IMR-90 (cell line): Measurements from ENCODE around the gene CDH7. TPM values are rescaled to one million over a fixed set of nuclear protein-coding genes. Genes with fewer than 3 reads are reported as not detected.

Source experiments
- ATAC-seq: fragments of 200-7000 bp; cut with Tn5 transposase; 2 replicates; pipeline ENCODE4 v1.9.1; 2020; ENCODE audit warnings: low read depth, mild to moderate bottlenecking, moderate library complexity
- BruUV-seq: library from RNA; stranded (reverse); fragments of 400-500 nt; replicated peaks from 2 replicates; lab custom pipeline; 2021; lab: Mats Ljungman, UMichigan
- CTCF ChIA-PET: fragments of 300-600 bp; formaldehyde crosslinking; extraction: SDS; loops from one replicate; lab custom pipeline; 2021; ENCODE audit warnings: antibody characterized with exemption; lab: Yijun Ruan, JAX
- POLR2A ChIA-PET: fragments of 300-600 bp; sonication (Branson Sonifier 250); formaldehyde crosslinking; loops from one replicate; lab custom pipeline; 2022; ENCODE audit warnings: antibody characterized with exemption; ENCODE audit not compliant: unreplicated experiment; lab: Charles Lee
- DNase-seq: peaks from one replicate; pipeline ENCODE4 v3.0.0; 2013
- H2AFZ ChIP-seq: replicated peaks from 2 replicates; pipeline ENCODE3; 2013; ENCODE audit warnings: low read length, mild to moderate bottlenecking; ENCODE audit not compliant: poor library complexity
- H2AK5ac ChIP-seq: 2 replicates; pipeline ENCODE4 v1.6.1; 2013; ENCODE audit warnings: low read depth, low read length, inconsistent platforms
- H2AK9ac ChIP-seq: replicated peaks from 2 replicates; pipeline ENCODE3; 2013; ENCODE audit warnings: mild to moderate bottlenecking, low read depth, low read length, moderate library complexity; ENCODE audit not compliant: poor library complexity
- H2BK120ac ChIP-seq: 2 replicates; pipeline ENCODE4 v1.6.1; 2013; ENCODE audit warnings: low read depth, low read length, inconsistent platforms
- H2BK15ac ChIP-seq: 3 replicates; pipeline ENCODE4 v1.6.1; 2013; ENCODE audit warnings: low read depth, low read length, inconsistent platforms
- H2BK20ac ChIP-seq: 2 replicates; pipeline ENCODE4 v1.6.1; 2013; ENCODE audit warnings: low read depth, mild to moderate bottlenecking, inconsistent platforms, low read length, moderate library complexity
- H2BK5ac ChIP-seq: 2 replicates; pipeline ENCODE4 v1.6.1; 2013; ENCODE audit warnings: mild to moderate bottlenecking, low read depth, low read length, inconsistent platforms; ENCODE audit not compliant: poor library complexity, severe bottlenecking
- H3K14ac ChIP-seq: replicated peaks from 2 replicates; pipeline ENCODE4 v1.6.1; 2013; ENCODE audit warnings: low read depth, low read length, inconsistent platforms
- H3K18ac ChIP-seq: 2 replicates; pipeline ENCODE4 v1.6.1; 2013; ENCODE audit warnings: low read depth, low read length, control low read depth
- H3K23ac ChIP-seq: 2 replicates; pipeline ENCODE4 v1.6.1; 2013; ENCODE audit warnings: low read depth, low read length, inconsistent platforms
- H3K27ac ChIP-seq: 2 replicates; pipeline ENCODE4 v1.5.1; 2013; ENCODE audit warnings: mild to moderate bottlenecking, control low read depth, low read length; ENCODE audit not compliant: insufficient read depth
- H3K27me3 ChIP-seq: 2 replicates; pipeline ENCODE4 v1.6.1; 2013; ENCODE audit warnings: low read length; ENCODE audit not compliant: control insufficient read depth, insufficient read depth
- H3K36me3 ChIP-seq: 2 replicates; pipeline ENCODE4 v1.6.1; 2013; ENCODE audit warnings: low read length, mixed read lengths; ENCODE audit not compliant: control insufficient read depth, insufficient read depth
- H3K4ac ChIP-seq: 2 replicates; pipeline ENCODE4 v1.6.1; 2013; ENCODE audit warnings: low read depth, low read length, inconsistent platforms
- H3K4me1 ChIP-seq: 2 replicates; pipeline ENCODE4 v1.6.1; 2013; ENCODE audit warnings: low read length, mixed read lengths; ENCODE audit not compliant: control insufficient read depth, insufficient read depth
- H3K4me2 ChIP-seq: 2 replicates; pipeline ENCODE4 v1.6.1; 2013; ENCODE audit warnings: low read depth, mild to moderate bottlenecking, control low read depth, low read length, moderate library complexity
- H3K4me3 ChIP-seq: 2 replicates; pipeline ENCODE4 v1.5.1; 2013; ENCODE audit warnings: low read depth, mild to moderate bottlenecking, control low read depth, low read length, moderate library complexity; ENCODE audit not compliant: insufficient read depth
- H3K56ac ChIP-seq: 2 replicates; pipeline ENCODE4 v1.6.1; 2013; ENCODE audit warnings: low read length, inconsistent platforms; ENCODE audit not compliant: insufficient read depth; ENCODE audit errors: extremely low read depth
- H3K79me1 ChIP-seq, 2 experiments: 2 replicates each; pipeline ENCODE4 v1.6.1; 2013; ENCODE audit warnings: low read length in 2 of 2, inconsistent platforms in 1 of 2, low read depth in 1 of 2
- H3K9ac ChIP-seq: 2 replicates; pipeline ENCODE4 v1.6.1; 2013; ENCODE audit warnings: low read depth, low read length, control low read depth
- H3K9me1 ChIP-seq: 2 replicates; pipeline ENCODE4 v1.6.1; 2013; ENCODE audit warnings: low read length, inconsistent platforms; ENCODE audit not compliant: insufficient read depth
- H3K9me3 ChIP-seq: 2 replicates; pipeline ENCODE4 v1.6.1; 2013; ENCODE audit warnings: low read length; ENCODE audit not compliant: control insufficient read depth, insufficient read depth
- H4K20me1 ChIP-seq: 2 replicates; pipeline ENCODE4 v1.6.1; 2013; ENCODE audit warnings: low read length, inconsistent platforms; ENCODE audit not compliant: insufficient read depth
- H4K5ac ChIP-seq: 2 replicates; pipeline ENCODE4 v1.6.1; 2013; ENCODE audit warnings: mild to moderate bottlenecking, low read depth, low read length, control low read depth
- H4K8ac ChIP-seq, 2 experiments: 2 replicates each; pipeline ENCODE4 v1.6.1; 2013; ENCODE audit warnings: low read depth in 2 of 2, low read length in 2 of 2, control low read depth in 1 of 2, inconsistent platforms in 1 of 2
- H4K91ac ChIP-seq: 2 replicates; pipeline ENCODE4 v1.6.1; 2013; ENCODE audit warnings: low read depth, low read length, inconsistent platforms; ENCODE audit not compliant: insufficient read depth
- BHLHE40 ChIP-seq: fragments of 150-350 bp; IDR thresholded peaks from 2 replicates; pipeline ENCODE4 v1.6.1; 2016; ENCODE audit warnings: mild to moderate bottlenecking, low read depth, low read length
- CEBPB ChIP-seq: IDR thresholded peaks from 2 replicates; pipeline ENCODE4 v1.6.1; 2012; ENCODE audit warnings: low read depth, low read length, improper control_type of control experiment
- CHD1 ChIP-seq: IDR thresholded peaks from 2 replicates; pipeline ENCODE4 v1.6.1; 2012; ENCODE audit warnings: low read depth, low read length, improper control_type of control experiment
- ELK1 ChIP-seq: fragments of 150-350 bp; IDR thresholded peaks from 2 replicates; pipeline ENCODE4 v1.6.1; 2016; ENCODE audit warnings: low read depth, mild to moderate bottlenecking, low read length, moderate library complexity, borderline replicate concordance
- FOS ChIP-seq: fragments of 150-350 bp; IDR thresholded peaks from 2 replicates; pipeline ENCODE4 v1.6.1; 2016; ENCODE audit warnings: low read depth, low read length
- MAFK ChIP-seq: IDR thresholded peaks from 2 replicates; pipeline ENCODE4 v1.6.1; 2012; ENCODE audit warnings: low read depth, low read length, improper control_type of control experiment
- MAZ ChIP-seq: IDR thresholded peaks from 2 replicates; pipeline ENCODE4 v1.6.1; 2012; ENCODE audit warnings: low read depth, mild to moderate bottlenecking, low read length, improper control_type of control experiment, moderate library complexity, borderline replicate concordance
- MXI1 ChIP-seq: IDR thresholded peaks from 2 replicates; pipeline ENCODE4 v1.6.1; 2012; ENCODE audit warnings: low read depth, mild to moderate bottlenecking, low read length, moderate library complexity, borderline replicate concordance
- POLR2A ChIP-seq: IDR thresholded peaks from 2 replicates; pipeline ENCODE4 v1.6.1; 2012; ENCODE audit warnings: mild to moderate bottlenecking, low read depth, low read length
- RAD21 ChIP-seq: IDR thresholded peaks from 2 replicates; pipeline ENCODE4 v1.6.1; 2012; ENCODE audit warnings: low read length, improper control_type of control experiment
- RFX5 ChIP-seq: IDR thresholded peaks from 2 replicates; pipeline ENCODE4 v1.8.0; 2012; ENCODE audit warnings: low read depth, mild to moderate bottlenecking, low read length, moderate library complexity
- USF2 ChIP-seq: fragments of 150-350 bp; IDR thresholded peaks from 2 replicates; pipeline ENCODE4 v1.6.1; 2017; ENCODE audit warnings: mild to moderate bottlenecking, antibody characterized with exemption, low read length, low read depth
- WGBS, 2 experiments: methylation state at CpG; one replicate each; pipeline versions ENCODE4 v1.1.5 to v1.1.7; 2013; ENCODE audit warnings: missing lambda C conversion rate in 2 of 2; ENCODE audit not compliant: insufficient read length in 1 of 2; ENCODE audit errors: extremely low coverage in 2 of 2; 5-methylcytosine and 5-hydroxymethylcytosine counted together
- dilution Hi-C: fragments of 300-500 bp; cut with HindIII; formaldehyde crosslinking; loops from one replicate; pipeline ENCODE4 v1.14.3; 2018; ENCODE audit warnings: low sequenced_read_pairs; ENCODE audit not compliant: unreplicated experiment
- in situ Hi-C: fragments of 300-500 bp; cut with MboI; formaldehyde crosslinking; loops from 3 replicates; pipeline ENCODE4 v1.14.3; 2019; ENCODE audit warnings: low sequenced_read_pairs, inconsistent platforms, mixed read lengths
- intact Hi-C: fragments of 100-400 bp; cut with micrococcal nuclease; formaldehyde crosslinking; loops from 2 replicates; pipeline ENCODE4 v1.10.0; 2022
- polyA plus RNA-seq, 3 experiments: library from polyadenylated mRNA; depleted of rRNA; stranded (reverse); fragments of >200 nt; gene quantifications; 2 replicates each; pipeline ENCODE4 v1.2.3, GENCODE V29; 2012; ENCODE audit warnings: low replicate concordance in 1 of 3
- total RNA-seq: library from RNA; depleted of rRNA; stranded (reverse); fragments of >200 nt; gene quantifications from 2 replicates; pipeline ENCODE4 v1.2.3, GENCODE V29; 2012

CDH7 gene
- total and polyA plus RNA-seq, 2 of the 4 experiments (the other 2 are of a cell fraction), result not detected

- TF ChIP-seq RAD21, result no peak
Observed at GRCh38 chr18:65751155-65752085, 608 bp downstream of the CDH7 start (continued).

GRCh38 chr18:65752625-65753325 lies 2.0 kb downstream of the CDH7 start:
- Histone ChIP-seq H4K5ac (no peak overlapping the region), H3K9me1 (no peaks in the 10 kb centered on the region), H3K18ac (no peak overlapping the region), H3K14ac (no peak overlapping the region), H3K36me3 (no peaks in the 10 kb centered on the region), H2AK9ac (no peak overlapping the region), H2BK5ac (no peak overlapping the region), H3K9ac (no peak overlapping the region), H2BK20ac (no peak overlapping the region), H2BK15ac (no peak overlapping the region), H3K9me3 (peaks cover 8% of the 10 kb centered on the region; the same call in 1 of the 2 replicates), H3K4me1 (no peaks in the 10 kb centered on the region), H4K8ac (no peak overlapping the region), H3K4ac (no peak overlapping the region), H3K27me3 (no peaks in the 10 kb centered on the region), H3K27ac (no peak overlapping the region), H3K4me3 (no peak overlapping the region), H2AK5ac (no peak overlapping the region), H3K23ac (no peak overlapping the region), H3K4me2 (no peak overlapping the region), H2BK120ac (no peak overlapping the region), H3K79me1 (no peaks in the 10 kb centered on the region), H4K91ac (no peak overlapping the region), H2AFZ (no peak overlapping the region), H4K20me1 (no peaks in the 10 kb centered on the region), H3K56ac (no peak overlapping the region)
- DNase-seq, result no peak
- dilution Hi-C loops, result no loop called here
- intact Hi-C loops, result no loop called here
- ChIA-PET CTCF (interaction anchor here (1.0 kb wide), 1 partner anchor 12 kb away, joined by 4 read pairs; no protein-coding TSS in a partner anchor), POLR2A (no interaction called here)
- ATAC-seq, result no peak
- no TSS peak for BruUV-seq
- WGBS, 2 experiments, result no CpG with 5 or more reads among the region's 5 CpGs
- in situ Hi-C loops, result no loop called here
- TF ChIP-seq CEBPB (no peak), RFX5 (no peak), MAFK (no peak), CHD1 (no peak), FOS (no peak), MAZ (no peak), USF2 (no peak), ELK1 (no peak), MXI1 (no peak), BHLHE40 (no peak), RAD21 (no peak), POLR2A (no peak)
